ENCODE data around the gene PCNT. TPM values are rescaled to one million over a fixed set of nuclear protein-coding genes. Genes with fewer than 3 reads are reported as not detected.
"Not testable (repeated sequence)": the region's sequence is repeated elsewhere in the genome, so short reads cannot be mapped to it uniquely, and the experiment has no call there.

The PCNT gene
- total RNA-seq, 1 donor from 2014 or later = 15.9 TPM

GRCh38 chr21:46403234-46403811 lies 79.4 kb downstream of the PCNT start:
- not testable (repeated sequence) for DNase-seq (ENCODE audit: low spot score)

DNA sequence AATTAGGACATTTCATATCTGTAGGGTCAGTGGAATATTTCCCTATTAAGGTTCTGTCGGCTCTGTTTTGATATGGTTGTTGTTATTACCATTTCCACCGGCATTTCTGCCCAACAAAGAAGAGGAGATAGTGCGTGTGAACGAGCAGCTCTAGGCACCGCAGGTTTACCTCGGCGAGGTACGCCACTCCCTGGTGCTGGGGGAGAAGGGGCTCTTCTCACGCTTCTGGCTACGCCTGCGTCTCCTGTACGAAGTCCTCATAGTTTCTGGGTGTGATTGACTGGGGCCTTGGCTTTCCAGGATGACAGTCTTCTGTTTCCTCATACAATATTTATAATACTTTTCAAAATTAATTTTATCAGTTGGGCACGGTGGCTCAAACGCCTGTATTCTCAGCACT lies 80.3 kb downstream of the PCNT start:
- DNase-seq (ENCODE audit: low spot score) = no peak

GRCh38 chr21:46406001-46406400 lies 82.0 kb downstream of the PCNT start:
- no peak for DNase-seq (ENCODE audit: low spot score)

DNA sequence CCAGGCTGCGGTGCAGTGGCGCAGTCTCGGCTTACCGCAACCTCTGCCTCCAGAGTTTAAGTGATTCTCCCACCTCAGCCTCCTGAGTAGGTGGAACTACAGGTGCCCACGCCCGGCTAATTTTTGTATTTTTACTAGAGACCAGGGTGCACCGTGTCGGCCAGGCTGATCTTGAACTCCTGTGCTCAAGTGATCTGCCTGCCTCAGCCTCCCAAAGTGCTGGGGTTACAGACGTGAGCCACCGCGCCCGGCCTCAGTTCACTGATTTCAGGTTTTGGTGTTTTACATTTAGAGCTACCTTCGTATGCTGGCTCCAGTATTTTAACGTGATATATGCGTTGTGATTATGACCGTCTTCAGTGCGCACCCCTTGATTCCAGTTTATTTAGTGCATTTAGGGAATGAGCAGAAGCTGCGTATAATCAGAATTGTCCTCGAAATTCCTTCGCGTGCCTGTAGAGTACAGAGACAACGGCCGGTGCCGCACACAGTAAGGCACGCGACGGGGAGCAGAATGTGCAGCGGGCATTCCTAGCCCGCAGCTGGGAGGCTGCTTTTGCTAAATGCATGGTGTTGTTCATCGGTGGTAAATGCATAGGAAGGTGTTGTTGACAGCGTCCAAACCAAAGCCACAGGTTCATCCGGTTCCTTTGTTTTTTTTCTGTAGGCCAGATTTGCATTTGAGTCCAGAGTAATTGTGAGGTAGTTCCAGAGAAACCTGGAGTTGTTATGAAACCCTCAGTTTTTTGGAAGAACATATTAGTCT lies 85.9 kb downstream of the PCNT start:
- DNase-seq (ENCODE audit: low spot score) = no peak

DNA sequence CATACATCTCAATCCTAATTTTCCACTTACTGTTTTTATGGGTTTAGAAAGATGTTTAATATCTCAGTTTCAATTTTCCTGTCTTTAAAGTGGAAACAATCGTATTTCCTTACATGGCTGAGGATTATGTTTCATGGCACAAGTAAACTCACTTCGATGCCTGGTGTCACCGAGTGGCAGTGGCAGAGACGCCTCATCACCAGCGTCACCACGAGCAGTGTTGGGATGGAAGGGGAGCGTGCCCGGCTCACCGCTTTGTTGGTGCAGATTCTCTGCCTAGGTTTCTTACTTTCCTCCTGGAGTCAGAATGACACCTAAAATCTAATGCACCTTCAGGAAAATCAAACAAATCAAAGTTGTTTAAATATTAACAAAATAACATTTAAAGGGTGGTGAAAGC lies 86.6 kb downstream of the PCNT start:
- DNase-seq (ENCODE audit: low spot score) = no peak

DNA sequence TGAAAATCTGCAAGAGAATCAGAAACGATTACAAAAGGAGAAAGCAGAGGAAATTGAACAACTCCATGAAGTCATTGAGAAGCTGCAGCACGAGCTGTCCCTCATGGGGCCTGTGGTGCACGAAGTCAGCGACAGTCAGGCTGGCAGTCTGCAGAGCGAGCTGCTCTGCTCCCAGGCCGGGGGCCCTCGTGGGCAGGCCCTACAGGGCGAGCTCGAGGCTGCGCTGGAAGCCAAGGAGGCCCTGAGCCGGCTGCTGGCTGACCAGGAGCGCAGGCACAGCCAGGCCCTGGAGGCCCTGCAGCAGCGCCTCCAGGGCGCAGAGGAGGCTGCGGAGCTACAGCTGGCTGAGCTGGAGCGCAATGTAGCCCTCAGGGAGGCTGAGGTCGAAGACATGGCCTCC lies 87.3 kb downstream of the PCNT start:
- no peak for DNase-seq (ENCODE audit: low spot score)

- DNase-seq (ENCODE audit: low spot score) = no peak
Measured at GRCh38 chr21:46411691-46412090, 87.7 kb downstream of the PCNT start.

- peak; percentile 4 for DNase-seq (ENCODE audit: low spot score)
Measured at GRCh38 chr21:46412521-46413364, 88.8 kb downstream of the PCNT start.

DNA sequence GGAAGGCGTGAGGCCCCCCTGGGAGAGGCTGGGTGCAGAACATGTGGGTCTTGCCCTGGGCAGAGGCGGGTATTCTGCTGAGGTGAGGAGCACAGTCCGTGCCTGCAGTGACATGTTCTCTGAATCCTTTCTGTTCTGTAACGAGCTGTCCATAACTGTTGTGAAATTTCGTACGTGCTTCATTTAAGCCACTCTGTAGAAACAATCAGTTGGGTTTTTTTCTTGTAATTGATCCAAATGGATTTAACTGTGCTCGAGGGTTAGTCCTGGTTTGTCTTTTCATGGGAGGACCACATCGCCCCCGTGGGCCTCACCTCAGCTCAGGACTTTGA lies 89.4 kb downstream of the PCNT start:
- DNase-seq (ENCODE audit: low spot score) = peak; percentile 17

DNA sequence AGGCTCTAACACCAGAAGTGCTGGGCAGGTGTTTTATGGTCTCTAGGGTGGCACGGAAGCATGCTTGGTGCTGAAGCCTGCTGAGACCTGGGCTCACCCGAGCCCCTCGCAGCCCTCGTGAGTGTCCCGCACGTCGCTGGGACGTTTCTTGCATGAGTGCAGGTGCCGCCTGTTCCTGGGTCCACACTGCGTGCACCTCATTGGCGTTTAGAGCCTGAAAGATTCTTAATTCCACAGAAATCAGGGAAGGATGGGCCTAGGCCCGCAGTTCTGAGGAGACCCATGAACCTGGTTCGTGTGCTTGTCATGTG lies 91.0 kb downstream of the PCNT start:
- no peak for DNase-seq (ENCODE audit: low spot score)

GRCh38 chr21:46416551-46416950 lies 92.6 kb downstream of the PCNT start:
- DNase-seq (ENCODE audit: low spot score) = no peak

GRCh38 chr21:46418265-46418946 lies 94.5 kb downstream of the PCNT start:
- no peak for DNase-seq (ENCODE audit: low spot score)

GRCh38 chr21:46420241-46421190 lies 96.6 kb downstream of the PCNT start:
- no peak for DNase-seq (ENCODE audit: low spot score)

DNA sequence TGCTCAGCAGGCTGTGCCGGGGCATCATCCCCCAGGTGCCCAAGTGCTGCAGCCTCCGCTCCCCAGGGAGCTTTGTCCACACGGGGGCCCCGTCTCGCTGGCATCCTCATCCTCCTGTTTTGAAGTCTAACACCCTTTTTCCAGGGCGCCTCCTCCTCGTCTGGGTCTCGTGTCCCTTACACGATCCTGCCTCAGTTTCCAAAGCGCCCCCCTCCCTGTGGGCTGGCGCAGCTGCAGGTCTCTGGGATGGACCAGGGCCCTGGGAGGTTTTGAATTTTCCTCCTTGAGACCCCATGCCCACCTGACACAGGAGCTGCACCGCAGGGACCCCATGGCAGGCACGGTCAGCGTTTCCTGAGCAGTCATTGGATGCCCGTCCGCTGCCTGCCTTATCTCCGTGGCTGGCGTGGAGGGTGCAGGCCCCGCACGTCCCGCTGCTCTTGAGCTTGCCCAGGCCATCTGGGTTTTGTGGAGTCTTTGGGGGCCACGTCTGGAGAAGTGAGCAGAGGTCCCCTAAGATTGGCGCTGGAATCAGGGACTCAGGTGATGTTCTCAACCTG lies 97.3 kb downstream of the PCNT start:
- no peak for DNase-seq (ENCODE audit: low spot score)

GRCh38 chr21:46421756-46422555 lies 98.0 kb downstream of the PCNT start:
- DNase-seq (ENCODE audit: low spot score) = no peak

- no peak for DNase-seq (ENCODE audit: low spot score)
Measured at GRCh38 chr21:46422636-46423241, 98.8 kb downstream of the PCNT start.

DNA sequence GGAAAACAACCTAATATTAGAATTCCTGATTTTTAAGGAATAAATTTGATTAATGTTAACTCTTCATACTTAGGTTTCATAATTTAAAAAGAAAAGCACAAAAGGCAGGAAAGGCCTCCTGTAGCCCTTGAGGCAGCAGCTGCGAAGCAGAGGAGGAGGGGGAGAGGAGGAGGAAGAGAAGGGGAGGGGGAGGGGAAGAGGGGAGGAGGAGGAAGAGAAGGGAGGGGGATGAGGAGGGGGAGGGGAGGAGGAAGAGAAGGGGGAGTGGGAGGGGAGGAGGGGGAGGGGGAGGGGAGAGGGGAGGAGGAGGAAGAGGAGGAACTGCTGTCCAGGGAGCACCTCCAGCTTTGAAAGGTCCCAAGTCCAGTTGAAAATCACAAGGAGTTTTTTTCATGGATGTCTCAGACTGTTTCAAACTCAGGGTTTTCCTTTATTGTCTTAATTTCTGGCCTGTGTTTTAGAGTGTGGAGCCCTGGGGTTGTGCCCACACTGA lies 99.6 kb downstream of the PCNT start:
- DNase-seq (ENCODE audit: low spot score) = no peak

- DNase-seq (ENCODE audit: low spot score) = no peak
Measured at GRCh38 chr21:46424039-46424591, 100.2 kb downstream of the PCNT start.

DNA sequence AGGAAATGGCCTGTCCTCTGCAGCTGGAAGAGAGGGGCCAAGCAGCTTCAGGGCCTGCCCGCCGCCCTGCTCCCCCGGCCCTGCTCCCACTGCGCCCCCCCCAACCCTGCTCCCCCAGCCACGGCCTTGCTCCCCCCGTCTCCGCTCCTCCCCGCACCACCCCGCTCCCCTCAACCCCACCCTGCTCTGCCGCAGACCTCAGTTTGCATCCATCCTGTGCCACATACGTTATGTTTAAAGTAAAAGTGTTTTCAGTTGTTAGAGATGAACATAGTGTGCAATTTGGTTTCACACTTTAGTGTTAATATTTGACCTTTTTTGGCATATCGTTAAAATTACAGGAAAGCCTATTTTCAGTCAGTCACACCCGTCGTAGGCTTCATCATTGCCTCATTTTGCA lies 100.7 kb downstream of the PCNT start:
- DNase-seq (ENCODE audit: low spot score) = no peak

Measured in umbilical cord (tissue), 2 donors.